KBM-7 (cell line): ENCODE results near the gene NMBR.
"Not testable (repeated sequence)": the region's sequence is repeated elsewhere in the genome, so short reads cannot be mapped to it uniquely, and the experiment has no call there.

Source experiments
- DNase-seq: peaks from one replicate; pipeline ENCODE4 v3.0.0-alpha.2; 2015
- in situ Hi-C: fragments of 300-500 bp; cut with MboI; formaldehyde crosslinking; loops from 2 replicates; pipeline ENCODE4 v1.14.3; 2020; ENCODE audit warnings: low sequenced_read_pairs, low pct_unique_long_range_greater_than_20kb, mixed read lengths

NMBR gene

GRCh38 chr6:142146828-142147662 lies at the start of gene NMBR, which contains the start of gene VTA1:
Gene NMBR (minus strand): TSS chr6:142147122. CDS start chr6:142088658, 58,464 bp downstream.
Gene VTA1 (plus strand): TSS chr6:142147263. CDS start chr6:142147288, 25 bp downstream.
- DNase-seq = peak; percentile 97
- in situ Hi-C loops = no loop called here

- in situ Hi-C loops = no loop called here
- no peak for DNase-seq
Measured at GRCh38 chr6:142195862-142196541, 49.1 kb upstream of the NMBR start.

- DNase-seq = no peak
- in situ Hi-C loops = no loop called here
Measured at GRCh38 chr6:142193621-142194020, 46.7 kb upstream of the NMBR start.

- DNase-seq = no peak
- in situ Hi-C loops = no loop called here
Measured at GRCh38 chr6:142192343-142192742, 45.4 kb upstream of the NMBR start.

- DNase-seq = no peak
- in situ Hi-C loops = no loop called here
Measured at GRCh38 chr6:142189057-142189456, 42.1 kb upstream of the NMBR start.

- in situ Hi-C loops = not testable (repeated sequence)
Measured at GRCh38 chr6:142188341-142188740, 41.4 kb upstream of the NMBR start.

GRCh38 chr6:142187209-142187608 lies 40.3 kb upstream of the NMBR start:
- in situ Hi-C loops = no loop called here
- DNase-seq = no peak

More at GRCh38 chr6:142188341-142188740, 41.4 kb upstream of the NMBR start:
- DNase-seq = not testable (repeated sequence)

GRCh38 chr6:142185641-142186040 lies 38.7 kb upstream of the NMBR start:
- DNase-seq = no peak
- in situ Hi-C loops = no loop called here

- DNase-seq = no peak
- in situ Hi-C loops = no loop called here
Measured at GRCh38 chr6:142184307-142184706, 37.4 kb upstream of the NMBR start.

- in situ Hi-C loops = no loop called here
- DNase-seq = no peak
Measured at GRCh38 chr6:142183351-142183750, 36.4 kb upstream of the NMBR start.

GRCh38 chr6:142182004-142182403 lies 35.1 kb upstream of the NMBR start:
- in situ Hi-C loops = no loop called here
- DNase-seq = no peak

GRCh38 chr6:142178129-142178528 lies 31.2 kb upstream of the NMBR start:
- DNase-seq = no peak
- in situ Hi-C loops = no loop called here

GRCh38 chr6:142174703-142175102 lies 27.8 kb upstream of the NMBR start:
- no peak for DNase-seq
- in situ Hi-C loops = no loop called here

- DNase-seq = no peak
- in situ Hi-C loops = no loop called here
Measured at GRCh38 chr6:142173980-142174379, 27.1 kb upstream of the NMBR start.

GRCh38 chr6:142172758-142173157 lies 25.8 kb upstream of the NMBR start:
- no peak for DNase-seq
- in situ Hi-C loops = no loop called here

GRCh38 chr6:142171351-142171750 lies 24.4 kb upstream of the NMBR start:
- in situ Hi-C loops = no loop called here
- DNase-seq = no peak

GRCh38 chr6:142167486-142167885 lies 20.6 kb upstream of the NMBR start:
- in situ Hi-C loops = no loop called here

GRCh38 chr6:142167071-142167470 lies 20.1 kb upstream of the NMBR start:
- in situ Hi-C loops = no loop called here
- DNase-seq = no peak

More at GRCh38 chr6:142167486-142167885, 20.6 kb upstream of the NMBR start:
- DNase-seq = no peak

- in situ Hi-C loops = no loop called here
- DNase-seq = no peak
Measured at GRCh38 chr6:142165227-142165626, 18.3 kb upstream of the NMBR start.

GRCh38 chr6:142162780-142163179 lies 15.9 kb upstream of the NMBR start:
- in situ Hi-C loops = no loop called here
- DNase-seq = no peak
